ENCODE data around the gene TMEM240. TPM values are rescaled to one million over a fixed set of nuclear protein-coding genes. Genes with fewer than 3 reads are reported as not detected.

The TMEM240 gene
- total RNA-seq: 7.0 TPM in 2 replicates

DNA sequence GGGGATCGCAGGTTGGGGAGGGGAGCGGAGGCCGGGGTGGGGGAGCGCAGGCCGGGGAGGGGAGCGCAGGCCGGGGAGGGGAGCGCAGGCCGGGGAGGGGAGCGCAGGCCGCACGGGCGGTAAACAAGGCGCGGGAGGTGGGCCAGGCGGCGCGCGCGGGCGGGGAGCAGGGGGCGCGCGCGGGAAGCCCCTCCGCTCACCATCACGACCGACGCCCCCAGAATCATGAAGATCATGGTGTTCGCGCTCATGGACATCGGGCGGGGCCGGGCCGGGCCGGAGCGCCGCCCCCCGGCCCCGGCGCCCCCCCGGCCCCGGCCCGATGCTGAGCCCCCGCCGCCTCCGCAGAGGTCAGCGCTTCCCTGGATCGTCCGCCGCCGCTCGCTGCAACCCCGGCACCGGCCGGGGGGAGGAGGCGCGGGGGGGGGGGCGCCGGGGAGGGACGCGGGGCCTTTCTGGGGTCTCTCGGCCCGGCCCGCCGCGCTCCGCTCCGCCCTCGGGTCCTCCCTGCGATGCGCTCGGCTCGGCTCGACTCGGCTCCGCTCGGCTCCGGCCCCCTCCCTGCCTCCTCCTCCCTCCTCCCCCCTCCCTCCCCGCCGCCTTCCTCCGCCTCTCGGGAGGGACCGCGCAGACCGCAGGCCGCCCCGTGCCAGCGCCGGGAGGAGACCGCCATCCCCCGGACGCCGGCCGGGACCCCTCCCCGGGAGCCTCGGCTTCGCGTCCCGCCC is at the start of gene TMEM240:
Gene TMEM240 (minus strand): TSS at position 535 of the 728 bp plus-strand sequence. CDS start 278 bp downstream, at position 257.

GRCh38 chr1:1574721-1575537 is 34.5 kb upstream of the TMEM240 start, which contains the start of gene SSU72:
Gene SSU72, minus strand, starts transcription at chr1:1574863. Its CDS starts 306 bp downstream, at chr1:1574557.

DNA sequence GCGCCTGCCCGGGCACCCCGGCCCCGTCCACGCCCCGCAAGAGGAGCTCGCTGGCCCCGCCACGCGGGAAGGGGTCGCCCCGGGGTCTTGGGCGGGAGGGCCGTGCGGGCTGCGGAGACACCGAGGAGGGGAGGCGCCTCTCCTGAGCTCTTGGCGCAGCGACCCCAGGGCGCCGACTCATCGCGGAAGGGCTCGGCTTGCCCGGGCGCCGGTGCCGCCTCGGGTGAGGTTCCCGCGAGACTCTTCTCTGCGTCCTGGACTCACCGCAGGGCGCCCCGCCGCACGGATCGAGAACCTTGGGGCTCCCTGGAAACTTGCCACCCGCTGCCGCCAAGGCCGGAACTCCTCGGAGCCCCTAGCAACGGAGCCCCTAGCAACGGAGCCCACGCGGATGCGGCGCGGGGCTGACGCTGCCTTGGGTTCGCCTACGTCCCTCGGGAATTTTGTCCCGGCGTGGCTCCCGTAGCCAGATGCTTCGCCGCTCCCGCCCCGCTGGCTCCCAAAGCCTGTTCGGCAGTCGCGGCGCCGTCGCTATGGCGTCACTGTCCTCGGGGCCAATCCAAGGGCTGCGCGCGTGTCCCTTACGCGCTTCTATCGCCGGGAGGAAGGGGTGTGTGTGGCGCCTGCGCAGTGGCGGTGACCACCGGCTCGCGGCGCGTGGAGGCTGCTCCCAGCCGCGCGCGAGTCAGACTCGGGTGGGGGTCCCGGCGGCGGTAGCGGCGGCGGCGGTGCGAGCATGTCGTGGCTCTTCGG is 28.7 kb downstream of the TMEM240 start, which contains the start of gene ATAD3A:
Gene ATAD3A (plus strand): TSS at position 630 of the 753 bp plus-strand sequence. CDS start 107 bp downstream, at position 737.

Other genes starting within 250 kb of the TMEM240 start
- gene ACAP3, start 232.7 kb downstream of the TMEM240 start, total RNA-seq: 20.4 and 39.4 TPM in 2 replicates
- gene PUSL1, start 232.0 kb downstream of the TMEM240 start, total RNA-seq: 25.8 and 28.7 TPM in 2 replicates
- 64.3 and 78.3 TPM in 2 replicates for gene INTS11, start 216.0 kb downstream of the TMEM240 start, total RNA-seq
- gene CPTP, start 215.8 kb downstream of the TMEM240 start, total RNA-seq: 31.1 and 32.6 TPM in 2 replicates
- gene TAS1R3, start 209.3 kb downstream of the TMEM240 start, total RNA-seq: under 0.01 and 0.49 TPM in 2 replicates
- gene DVL1, start 191.2 kb downstream of the TMEM240 start, total RNA-seq: 43.1 and 48.4 TPM in 2 replicates
- 121 and 139 TPM in 2 replicates for gene MXRA8, start 182.1 kb downstream of the TMEM240 start, total RNA-seq
- gene AURKAIP1, start 165.4 kb downstream of the TMEM240 start, total RNA-seq: 117 and 148 TPM in 2 replicates
- 79.7 and 127 TPM in 2 replicates for gene CCNL2, start 141.3 kb downstream of the TMEM240 start, total RNA-seq
- gene MRPL20, start 133.3 kb downstream of the TMEM240 start, total RNA-seq: 76.9 and 98.2 TPM in 2 replicates
- gene ANKRD65, start 119.3 kb downstream of the TMEM240 start, total RNA-seq: 2.2 TPM in 1 of 2 replicates, not detected in the other
- gene VWA1, start 104.9 kb downstream of the TMEM240 start, total RNA-seq: 17.7 and 32.0 TPM in 2 replicates
- gene ATAD3C, start 90.9 kb downstream of the TMEM240 start, total RNA-seq: not detected in 2 replicates
- gene ATAD3B, start 68.9 kb downstream of the TMEM240 start, total RNA-seq: 15.7 and 19.9 TPM in 2 replicates
- gene ATAD3A, start 28.5 kb downstream of the TMEM240 start, total RNA-seq: 34.5 and 35.4 TPM in 2 replicates
- gene SSU72, start 34.2 kb upstream of the TMEM240 start, total RNA-seq: 85.7 and 101 TPM in 2 replicates
- gene FNDC10, start 59.5 kb upstream of the TMEM240 start, total RNA-seq: 10.8 and 14.9 TPM in 2 replicates
- 51.0 and 54.3 TPM in 2 replicates for gene MIB2, start 74.9 kb upstream of the TMEM240 start, total RNA-seq
- gene MMP23B, start 91.5 kb upstream of the TMEM240 start, total RNA-seq: 15.7 and 30.8 TPM in 2 replicates
- gene CDK11B, start 118.4 kb upstream of the TMEM240 start, total RNA-seq: 5.2 and 7.3 TPM in 2 replicates
- 20.6 and 23.0 TPM in 2 replicates for gene SLC35E2B, start 152.2 kb upstream of the TMEM240 start, total RNA-seq
- gene CDK11A, start 183.7 kb upstream of the TMEM240 start, total RNA-seq: 3.7 and 8.3 TPM in 2 replicates
- 51.4 and 56.5 TPM in 2 replicates for gene NADK, start 237.8 kb upstream of the TMEM240 start, total RNA-seq

Measured in cardiac atrium fibroblast (primary cell).